ENCODE results near the gene PIWIL4. TPM values are rescaled to one million over a fixed set of nuclear protein-coding genes. Genes with fewer than 3 reads are reported as not detected.
A peak's percentile ranks its signal among the peaks of the same experiment; 100 is the strongest.

The PIWIL4 gene
- polyA plus RNA-seq (ENCODE audit: insufficient read length in 3 of 3): 1 to 10 TPM; 3.2 to 4.1 (median 3.7) TPM
- long read RNA-seq, donor 1: 0 reads
- long read RNA-seq, donor 2: 0 reads
- long read RNA-seq, donor 3: 0 reads
- long read RNA-seq, donor 4: 0 reads
- long read RNA-seq, donor 5: 0 reads
- long read RNA-seq, donor 6: 0 reads
- long read RNA-seq, donor 7: 0 reads
- long read RNA-seq, donor 8: 0 reads
- long read RNA-seq, donor 9: 0 reads
- long read RNA-seq, donor 10: 0 reads
- long read RNA-seq, donor 11: 0 reads
- long read RNA-seq, donor 12: 0 reads
- long read RNA-seq, donor 13: 0 reads
- long read RNA-seq, donor 14: 0 reads
- long read RNA-seq, donor 15: 0 reads
- long read RNA-seq, donor 16: 0 reads

GRCh38 chr11:94567181-94567670 lies at the start of gene PIWIL4:
Gene PIWIL4 (plus strand): TSS chr11:94567368. CDS start chr11:94567519, 151 bp downstream.
- no peak for DNase-seq

GRCh38 chr11:94518300-94518699 lies 48.9 kb upstream of the PIWIL4 start:
- DNase-seq: no peak

- peak; percentile 30 for DNase-seq
Measured at GRCh38 chr11:94519478-94520084, 47.6 kb upstream of the PIWIL4 start.

GRCh38 chr11:94521684-94522083 lies 45.5 kb upstream of the PIWIL4 start:
- no peak for DNase-seq

- no peak for DNase-seq
Measured at GRCh38 chr11:94524341-94524740, 42.8 kb upstream of the PIWIL4 start.

GRCh38 chr11:94525546-94526324 lies 41.4 kb upstream of the PIWIL4 start:
- peak; percentile 82 for DNase-seq

- DNase-seq: no peak
Measured at GRCh38 chr11:94526645-94527438, 40.3 kb upstream of the PIWIL4 start.

- no peak for DNase-seq
Measured at GRCh38 chr11:94528551-94528950, 38.6 kb upstream of the PIWIL4 start.

- DNase-seq: no peak
Measured at GRCh38 chr11:94532211-94532610, 35.0 kb upstream of the PIWIL4 start.

- no peak for DNase-seq
Measured at GRCh38 chr11:94533206-94533605, 34.0 kb upstream of the PIWIL4 start.

GRCh38 chr11:94533696-94534630 lies 33.2 kb upstream of the PIWIL4 start:
- no peak for DNase-seq

- no peak for DNase-seq
Measured at GRCh38 chr11:94536386-94536785, 30.8 kb upstream of the PIWIL4 start.

- DNase-seq: no peak
Measured at GRCh38 chr11:94537031-94537600, 30.1 kb upstream of the PIWIL4 start.

GRCh38 chr11:94539420-94539819 lies 27.7 kb upstream of the PIWIL4 start:
- DNase-seq: no peak

GRCh38 chr11:94543695-94544645 lies 23.2 kb upstream of the PIWIL4 start, which contains the start of gene FUT4:
Gene FUT4 (plus strand): TSS chr11:94543921. CDS start chr11:94544134, 213 bp downstream.
- peak; percentile 84 for DNase-seq

GRCh38 chr11:94544646-94545263 lies 22.4 kb upstream of the PIWIL4 start:
- no peak for DNase-seq

GRCh38 chr11:94545264-94546161 lies 21.7 kb upstream of the PIWIL4 start:
- no peak for DNase-seq
